ENCODE results near the gene AK8. TPM values are rescaled to one million over a fixed set of nuclear protein-coding genes. Genes with fewer than 3 reads are reported as not detected.

The AK8 gene
- total RNA-seq, 1 experiment from 2014 or later: 2.5 TPM

GRCh38 chr9:132730054-132731033 is 147.7 kb downstream of the AK8 start:
- ChIA-PET CTCF (no interaction called here), POLR2A (no interaction called here), RAD21 (ENCODE audit: low non-redundant PET in 1 of 2, low total read pairs in 2 of 2, uncharacterized antibody in 2 of 2, unreplicated experiment in 2 of 2) (no interaction called here)
- Histone ChIP-seq H3K4me1 (ENCODE audit: control insufficient read depth in 1 of 2, insufficient read depth in 2 of 2, low read length in 2 of 2) (no peaks in the 10 kb centered on the region), H3K36me3 (ENCODE audit: control insufficient read depth in 1 of 2, insufficient read depth in 2 of 2, low read length in 2 of 2) (no peaks in the 10 kb centered on the region), H3K9me3 (ENCODE audit: control insufficient read depth in 1 of 2, insufficient read depth in 1 of 2, low read depth in 1 of 2, low read length in 2 of 2) (no peaks in the 10 kb centered on the region), H3K79me2 (ENCODE audit: insufficient read depth, low read length) (no peaks in the 10 kb centered on the region), H3K9me2 (ENCODE audit: insufficient read depth) (no peaks in the 10 kb centered on the region), H2AFZ (ENCODE audit: low read depth, low read length, poor library complexity, severe bottlenecking) (no peak overlapping the region), H4K20me1 (ENCODE audit: insufficient read depth) (no peaks in the 10 kb centered on the region), H3K27ac (ENCODE audit: low read depth, low read length) (no peak overlapping the region), H3K9ac (ENCODE audit: low read length) (no peak overlapping the region), H3K4me3 (replicated peaks in 1 of 2; ENCODE audit: low read depth in 1 of 2, low read length in 2 of 2) (no peak overlapping the region), H3K27me3 (ENCODE audit: insufficient read depth, low read length) (peaks cover 14% of the 10 kb centered on the region; the same call in 1 of the 2 replicates), H3K4me2 (ENCODE audit: low read length) (no peak overlapping the region)
- DNase-seq (ENCODE audit: low read depth, low spot score) (no peak), ATAC-seq (no peak)
- BruUV-seq (replicated peaks): no TSS peak
- intact Hi-C loops (cut with micrococcal nuclease): no loop called here
- TF ChIP-seq MAX (IDR thresholded peaks at IDR 0.05): no peak
- TF ChIP-seq SIN3A (IDR thresholded peaks at IDR 0.05; ENCODE audit: low read depth): no peak
- no peak for TF ChIP-seq SRF (IDR thresholded peaks at IDR 0.05; ENCODE audit: low read depth)
- no peak for TF ChIP-seq SP1 (IDR thresholded peaks at IDR 0.05; ENCODE audit: low read depth)
- no peak for TF ChIP-seq CEBPB (IDR thresholded peaks at IDR 0.05; ENCODE audit: low read depth)
- TF ChIP-seq FOSL1 (IDR thresholded peaks at IDR 0.05; ENCODE audit: low read depth): no peak
- TF ChIP-seq ZNF274 (IDR thresholded peaks at IDR 0.05; ENCODE audit: low read depth, low read length): no peak
- TF ChIP-seq ATF3 (IDR thresholded peaks at IDR 0.05): no peak
- no peak for TF ChIP-seq YY1 (IDR thresholded peaks at IDR 0.05; ENCODE audit: extremely low read depth, insufficient replicate concordance, low read depth, low read length)
- TF ChIP-seq CTCF (IDR thresholded peaks at IDR 0.05 in 2 of 3, conservative IDR thresholded peaks at IDR 0.05 in 1 of 3; ENCODE audit: borderline replicate concordance in 1 of 3, insufficient read depth in 1 of 3, low read depth in 2 of 3, low read length in 2 of 3): no peak
- no peak for TF ChIP-seq TCF7L2 (IDR thresholded peaks at IDR 0.05; ENCODE audit: borderline replicate concordance, extremely low read depth, insufficient read depth, insufficient read length)
- TF ChIP-seq REST (IDR thresholded peaks at IDR 0.05; ENCODE audit: low read depth): no peak
- TF ChIP-seq ZBTB33 (IDR thresholded peaks at IDR 0.05; ENCODE audit: extremely low read depth, insufficient replicate concordance, low read length): no peak
- no peak for TF ChIP-seq EGR1 (IDR thresholded peaks at IDR 0.05; ENCODE audit: low read depth)
- no peak for TF ChIP-seq CBX3 (IDR thresholded peaks at IDR 0.05; ENCODE audit: low read depth)
- TF ChIP-seq ZFX (IDR thresholded peaks at IDR 0.05): no peak
- TF ChIP-seq EZH2phosphoT487 (IDR thresholded peaks at IDR 0.05; ENCODE audit: borderline replicate concordance): no peak
- TF ChIP-seq ELF1 (IDR thresholded peaks at IDR 0.05; ENCODE audit: borderline replicate concordance, low read depth): no peak
- no peak for TF ChIP-seq JUND (IDR thresholded peaks at IDR 0.05)
